HepG2 (cell line): ENCODE data around the gene FASTKD2. TPM values are rescaled to one million over a fixed set of nuclear protein-coding genes. Genes with fewer than 3 reads are reported as not detected.

Experiments
- ATAC-seq: fragments of 200-7000 bp; cut with Tn5 transposase; 3 replicates; pipeline ENCODE4 v1.9.1; 2020; ENCODE audit warnings: mild to moderate bottlenecking, moderate library complexity
- BruUV-seq: library from RNA; stranded (reverse); fragments of 400-500 nt; replicated peaks from 2 replicates; lab custom pipeline; 2021; lab: Mats Ljungman, UMichigan
- CTCF ChIA-PET: fragments of 300-600 bp; formaldehyde crosslinking; extraction: SDS; loops from one replicate; lab custom pipeline; 2021; ENCODE audit warnings: low total read pairs, inconsistent platforms, low intra/inter-chr PET ratio; lab: Yijun Ruan, JAX
- POLR2A ChIA-PET: fragments of 350-600 bp; sonication (Branson Sonifier 250); formaldehyde crosslinking; loops from one replicate; lab custom pipeline; 2020; ENCODE audit warnings: antibody characterized with exemption, inconsistent platforms; lab: Yijun Ruan, JAX
- DNase-seq: peaks from one replicate; pipeline ENCODE4 v3.0.0-alpha.2; 2015; ENCODE audit warnings: low spot score
- FAIRE-seq: peaks from 3 replicates; lab custom pipeline; 2011; peaks lifted over from hg19 to GRCh38; lab: Jason Lieb, UNC
- H2AFZ ChIP-seq: one replicate; pipeline ENCODE4 v1.6.1; 2011; ENCODE audit warnings: low read length, inconsistent platforms
- H3K27ac ChIP-seq: fragments of 300-600 bp; 3 replicates; pipeline ENCODE4 v1.8.0; 2011; ENCODE audit warnings: mixed run types, mild to moderate bottlenecking, mixed read lengths, low read length, inconsistent platforms; ENCODE audit not compliant: insufficient read depth; ENCODE audit errors: extremely low read length
- H3K27me3 ChIP-seq, 2 experiments: fragments of 200-600 bp in 1 of 2; 2 replicates in 1 of 2; 3 replicates in 1 of 2; pipeline versions ENCODE4 v1.6.0 to v1.8.0; 2011; ENCODE audit warnings: low read length in 2 of 2, mild to moderate bottlenecking in 2 of 2, moderate library complexity in 2 of 2, inconsistent platforms in 1 of 2; ENCODE audit not compliant: insufficient read depth in 2 of 2, control insufficient read depth in 1 of 2
- H3K36me3 ChIP-seq, 2 experiments: fragments of 200-600 bp in 1 of 2; replicated peaks in 1 of 2; 2 replicates in 1 of 2; 3 replicates in 1 of 2; pipeline versions ENCODE4 v1.5.1 to v1.8.0; 2011; ENCODE audit warnings: low read length in 2 of 2, inconsistent platforms in 1 of 2; ENCODE audit not compliant: insufficient read depth in 2 of 2, control insufficient read depth in 1 of 2
- H3K4me1 ChIP-seq: 2 replicates; pipeline ENCODE4 v1.5.1; 2012; ENCODE audit warnings: low read length, inconsistent platforms; ENCODE audit not compliant: insufficient read depth
- H3K4me2 ChIP-seq: 2 replicates; pipeline ENCODE4 v1.6.0; 2011; ENCODE audit warnings: low read depth, low read length, inconsistent platforms
- H3K4me3 ChIP-seq, 3 experiments: fragments of 200-600 bp in 1 of 3; sonication (generic), shearing (Covaris generic) in 1 of 3; replicated peaks in 1 of 3; 2 replicates each; pipeline ENCODE4 v1.5.1; 2011 to 2016; ENCODE audit warnings: low read length in 3 of 3, inconsistent platforms in 2 of 3, low read depth in 2 of 3, mild to moderate bottlenecking in 2 of 3, control low read depth in 1 of 3, mixed read lengths in 1 of 3; ENCODE audit not compliant: insufficient read depth in 1 of 3
- H3K79me2 ChIP-seq: one replicate; pipeline ENCODE4 v1.6.1; 2011; ENCODE audit warnings: low read length, inconsistent platforms; ENCODE audit not compliant: insufficient read depth
- H3K9ac ChIP-seq: 2 replicates; pipeline ENCODE4 v1.6.0; 2011; ENCODE audit warnings: mild to moderate bottlenecking, low read depth, low read length, inconsistent platforms; ENCODE audit not compliant: insufficient read depth
- H3K9me3 ChIP-seq: 2 replicates; pipeline ENCODE4 v1.5.1; 2012; ENCODE audit warnings: mild to moderate bottlenecking, low read length
- H4K20me1 ChIP-seq: 2 replicates; pipeline ENCODE4 v1.6.0; 2011; ENCODE audit warnings: inconsistent platforms, mild to moderate bottlenecking, low read length, moderate library complexity; ENCODE audit not compliant: insufficient read depth
- AHDC1 ChIP-seq: sonication (generic); formaldehyde crosslinking; IDR thresholded peaks from 2 replicates; pipeline ENCODE4 v1.5.1; 2020; ENCODE audit warnings: mild to moderate bottlenecking, missing genetic modification reagents, borderline replicate concordance
- SIN3B ChIP-seq: fragments of 150-350 bp; IDR thresholded peaks from 2 replicates; pipeline ENCODE4 v1.6.1; 2014; ENCODE audit warnings: low read length
- YEATS2 ChIP-seq: sonication (generic); formaldehyde crosslinking; IDR thresholded peaks from 2 replicates; pipeline ENCODE4 v1.4.0; 2020; ENCODE audit warnings: missing genetic modification reagents, borderline replicate concordance
- ZBTB1 ChIP-seq: sonication (generic); formaldehyde crosslinking; IDR thresholded peaks from 2 replicates; pipeline ENCODE4 v1.4.0; 2020; ENCODE audit warnings: missing genetic modification reagents, borderline replicate concordance
- ZNF703 ChIP-seq: sonication (generic); formaldehyde crosslinking; IDR thresholded peaks from 2 replicates; pipeline ENCODE4 v1.5.1; 2020; ENCODE audit warnings: missing genetic modification reagents, mild to moderate bottlenecking, moderate library complexity, borderline replicate concordance
- ZNF761 ChIP-seq: sonication (generic); formaldehyde crosslinking; conservative IDR thresholded peaks from 2 replicates; pipeline ENCODE4 v1.4.0; 2020; ENCODE audit warnings: mild to moderate bottlenecking, missing genetic modification reagents
- ZNF766 ChIP-seq: sonication (generic); formaldehyde crosslinking; IDR thresholded peaks from 2 replicates; pipeline ENCODE4 v1.5.0; 2020; ENCODE audit warnings: missing genetic modification reagents, borderline replicate concordance
- WGBS: methylation state at CpG from one replicate; pipeline ENCODE4 v1.1.6; 2017; ENCODE audit warnings: low lambda C conversion rate; 5-methylcytosine and 5-hydroxymethylcytosine counted together
- in situ Hi-C: cut with HindIII; loops from 2 replicates; pipeline ENCODE4 v1.10.0; 2017; ENCODE audit warnings: low pct_unique_long_range_greater_than_20kb; ENCODE audit not compliant: extremely low pct_ligation_motif_present
- intact Hi-C: fragments of 100-400 bp; cut with micrococcal nuclease; formaldehyde crosslinking; loops from one replicate; pipeline ENCODE4 v1.10.0; 2022; ENCODE audit not compliant: unreplicated experiment
- polyA plus RNA-seq, 8 experiments: library from polyadenylated mRNA; depleted of rRNA in 3 of 8; stranded (reverse) in 7 of 8; unstranded in 1 of 8; fragments of >200 nt; fragmentation: Illumina TruSeq in 4 of 8; extraction: Trizol in 4 of 8; gene quantifications; 2 replicates each; pipeline versions ENCODE4 v1.2.1 to v1.2.3, GENCODE V29; 2011 to 2016; ENCODE audit warnings: low read depth in 4 of 8, missing spikeins in 1 of 8, mixed read lengths in 1 of 8; ENCODE audit not compliant: insufficient read depth in 1 of 8
- total RNA-seq, 5 experiments: library from RNA; depleted of rRNA; stranded (reverse); fragments of >200 nt; fragmentation: Illumina TruSeq; extraction: Trizol; gene quantifications; 2 replicates each; pipeline ENCODE4 v1.2.3, GENCODE V29; 2016; ENCODE audit warnings: low read depth in 1 of 5
- TF ChIP-seq, protein P1 (sequence below): IDR thresholded peaks from 2 replicates; pipeline ENCODE4 v1.6.1; 2012; ENCODE audit warnings: inconsistent platforms

The FASTKD2 gene
- total and polyA plus RNA-seq, 2 of the 13 experiments (the other 11 are each of a cell fraction or from before 2014, with no cell fraction given): 41.1 to 77.8 TPM

DNA sequence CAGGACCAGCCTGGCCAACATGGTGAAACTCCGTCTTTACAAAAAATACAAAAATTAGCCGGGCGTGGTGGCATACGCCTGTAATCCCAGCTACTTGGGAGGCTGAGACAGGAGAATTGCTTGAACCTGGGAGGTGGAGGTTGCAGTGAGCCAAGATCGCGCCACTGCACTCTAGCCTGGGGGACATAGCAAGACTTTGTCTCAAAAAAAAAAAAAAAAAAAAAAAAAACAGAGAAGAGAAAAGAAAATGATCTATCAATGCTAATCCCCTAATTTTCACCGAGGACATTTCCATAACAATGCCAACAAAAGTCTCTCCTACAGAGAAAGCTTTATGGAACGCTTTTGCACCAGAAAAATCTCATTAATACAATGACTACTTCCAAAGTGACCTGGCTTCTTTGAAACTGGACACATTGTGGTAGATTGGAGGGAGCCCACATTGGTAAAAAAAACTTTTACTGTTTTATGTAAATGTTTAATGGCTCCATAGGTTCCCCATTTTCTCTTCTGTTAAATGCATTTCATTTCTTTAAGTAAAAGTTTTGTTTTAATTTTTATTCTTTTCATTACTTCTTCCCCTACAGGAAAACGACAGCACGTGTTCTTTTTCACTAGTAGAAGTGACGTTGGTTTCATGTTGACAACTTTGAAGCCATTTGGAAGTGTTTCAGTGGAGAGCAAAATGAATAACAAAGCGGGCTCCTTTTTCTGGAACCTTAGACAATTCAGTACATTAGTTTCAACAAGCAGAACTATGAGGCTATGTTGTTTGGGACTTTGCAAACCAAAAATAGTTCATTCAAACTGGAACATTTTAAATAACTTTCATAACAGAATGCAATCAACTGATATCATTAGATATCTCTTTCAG, 888 bp downstream of the FASTKD2 start (continued):
- TF ChIP-seq AHDC1 (CRISPR knock-in tag): no peak
- TF ChIP-seq SIN3B: no peak
- no peak for TF ChIP-seq ZBTB1 (CRISPR knock-in tag)
- TF ChIP-seq ZNF761 (CRISPR knock-in tag): no peak

DNA sequence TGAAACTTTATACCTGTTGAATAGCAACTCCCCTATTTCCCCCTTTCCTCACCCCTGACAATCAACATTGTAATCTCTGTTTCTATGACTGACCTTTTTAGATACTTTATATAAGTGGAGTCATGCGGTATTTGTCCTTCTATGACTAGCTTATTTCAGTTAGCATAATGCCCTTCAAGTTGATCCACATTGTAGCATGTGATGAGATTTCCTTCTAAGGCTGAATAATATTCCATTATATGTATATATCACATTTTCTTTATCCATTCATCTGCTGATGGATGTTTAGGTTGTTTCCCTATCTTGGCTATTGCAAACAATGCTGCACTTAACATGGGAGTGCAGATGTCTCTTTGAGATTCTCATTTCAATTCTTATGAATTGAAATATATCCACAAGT, 9.5 kb downstream of the FASTKD2 start:
- BruUV-seq: no TSS peak
- no peaks in the 10 kb centered on the region; the same call in 1 of the 2 replicates for H3K4me1 ChIP-seq
- TF ChIP-seq YEATS2 (CRISPR knock-in tag): no peak
- TF ChIP-seq, protein P1, sequence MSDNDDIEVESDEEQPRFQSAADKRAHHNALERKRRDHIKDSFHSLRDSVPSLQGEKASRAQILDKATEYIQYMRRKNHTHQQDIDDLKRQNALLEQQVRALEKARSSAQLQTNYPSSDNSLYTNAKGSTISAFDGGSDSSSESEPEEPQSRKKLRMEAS: no peak
- TF ChIP-seq ZNF703 (CRISPR knock-in tag): no peak
- TF ChIP-seq ZNF766 (CRISPR knock-in tag): no peak
- TF ChIP-seq, all 625 proteins: peak for 0
- in situ Hi-C loops: no loop called here
- Histone ChIP-seq H4K20me1 (peaks cover 1% of the 10 kb centered on the region; the same call in 1 of the 2 replicates), H3K27ac (no peak overlapping the region), H3K9me3 (peaks cover 6% of the 10 kb centered on the region), H3K4me2 (no peak overlapping the region), H3K9ac (no peak overlapping the region), H3K36me3 (peaks cover 9 to 80% of the 10 kb centered on the region in 2 experiments), H3K27me3 (no peaks in the 10 kb centered on the region), H3K4me3 (no peak overlapping the region), H3K79me2 (peaks cover 35% of the 10 kb centered on the region), H2AFZ (no peak overlapping the region)
- FAIRE-seq (no peak), ATAC-seq (no peak), DNase-seq (no peak)
- 96% methylated on average over 1 of the region's 1 CpG for WGBS
- POLR2A ChIA-PET: no interaction called here
- CTCF ChIA-PET: no interaction called here
- intact Hi-C loops: loop anchor here (1.0 kb wide), 1 partner anchor 9 kb away; no protein-coding TSS in a partner anchor
